ENCODE results near the gene OCA2. TPM values are rescaled to one million over a fixed set of nuclear protein-coding genes. Genes with fewer than 3 reads are reported as not detected.

OCA2 gene
- total RNA-seq, 4 donors from 2014 or later = 0.19 to 1.1 TPM; not detected in 2

DNA sequence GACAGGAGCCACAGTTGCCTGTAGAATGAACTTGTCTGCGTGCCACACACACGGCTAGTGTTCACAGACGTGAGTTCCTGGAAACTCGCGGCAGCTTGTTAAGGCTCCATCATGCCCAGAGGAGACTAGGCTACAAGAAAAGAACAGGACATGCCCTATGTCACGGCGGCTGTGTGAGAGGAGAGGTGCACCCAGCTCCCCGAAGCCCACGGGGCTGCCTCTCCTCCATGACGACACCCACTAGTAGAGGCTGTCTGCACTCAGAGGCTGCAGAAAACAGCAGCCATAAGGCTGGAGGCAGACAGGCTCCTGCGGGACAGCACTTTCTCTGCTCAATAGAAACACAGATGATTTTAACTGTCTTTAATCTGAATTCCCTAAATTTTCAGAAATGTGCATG is 19.0 kb upstream of the OCA2 start:
- no peak for DNase-seq (ENCODE audit: low spot score)
- TF ChIP-seq, protein P1, sequence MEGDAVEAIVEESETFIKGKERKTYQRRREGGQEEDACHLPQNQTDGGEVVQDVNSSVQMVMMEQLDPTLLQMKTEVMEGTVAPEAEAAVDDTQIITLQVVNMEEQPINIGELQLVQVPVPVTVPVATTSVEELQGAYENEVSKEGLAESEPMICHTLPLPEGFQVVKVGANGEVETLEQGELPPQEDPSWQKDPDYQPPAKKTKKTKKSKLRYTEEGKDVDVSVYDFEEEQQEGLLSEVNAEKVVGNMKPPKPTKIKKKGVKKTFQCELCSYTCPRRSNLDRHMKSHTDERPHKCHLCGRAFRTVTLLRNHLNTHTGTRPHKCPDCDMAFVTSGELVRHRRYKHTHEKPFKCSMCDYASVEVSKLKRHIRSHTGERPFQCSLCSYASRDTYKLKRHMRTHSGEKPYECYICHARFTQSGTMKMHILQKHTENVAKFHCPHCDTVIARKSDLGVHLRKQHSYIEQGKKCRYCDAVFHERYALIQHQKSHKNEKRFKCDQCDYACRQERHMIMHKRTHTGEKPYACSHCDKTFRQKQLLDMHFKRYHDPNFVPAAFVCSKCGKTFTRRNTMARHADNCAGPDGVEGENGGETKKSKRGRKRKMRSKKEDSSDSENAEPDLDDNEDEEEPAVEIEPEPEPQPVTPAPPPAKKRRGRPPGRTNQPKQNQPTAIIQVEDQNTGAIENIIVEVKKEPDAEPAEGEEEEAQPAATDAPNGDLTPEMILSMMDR (IDR thresholded peaks at IDR 0.05) = no peak
- ATAC-seq (ENCODE audit: low FRiP score) = no peak

DNA sequence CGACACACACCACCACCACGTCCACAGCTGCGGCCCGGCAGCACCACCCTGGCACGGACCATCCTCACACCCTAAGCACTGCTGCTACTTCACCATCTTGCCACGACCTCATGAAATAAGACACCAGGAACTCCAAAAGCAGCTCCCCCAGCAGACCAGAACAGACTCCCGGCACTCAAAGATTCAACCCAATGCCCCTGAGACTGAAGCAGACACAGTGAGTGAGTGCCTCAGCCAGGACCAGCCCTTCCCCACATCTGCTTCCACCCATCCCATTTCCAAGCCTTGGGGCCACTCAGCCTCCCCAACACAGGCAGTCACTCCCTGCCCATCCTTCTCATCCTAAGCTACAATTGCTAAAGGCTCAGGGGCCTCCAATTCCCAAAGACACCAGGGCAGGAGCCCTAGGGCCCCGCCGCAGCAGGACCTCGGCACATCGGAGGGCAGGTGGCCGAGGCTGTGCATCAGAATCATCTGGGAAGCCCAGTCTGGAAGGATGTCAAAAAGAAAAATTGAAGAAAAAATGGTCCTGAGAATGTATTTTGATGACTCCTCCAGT is 18.4 kb upstream of the OCA2 start:
- DNase-seq (ENCODE audit: low spot score) (no peak), ATAC-seq (ENCODE audit: low FRiP score) (no peak)
- TF ChIP-seq, protein P1 (IDR thresholded peaks at IDR 0.05) = no peak

DNA sequence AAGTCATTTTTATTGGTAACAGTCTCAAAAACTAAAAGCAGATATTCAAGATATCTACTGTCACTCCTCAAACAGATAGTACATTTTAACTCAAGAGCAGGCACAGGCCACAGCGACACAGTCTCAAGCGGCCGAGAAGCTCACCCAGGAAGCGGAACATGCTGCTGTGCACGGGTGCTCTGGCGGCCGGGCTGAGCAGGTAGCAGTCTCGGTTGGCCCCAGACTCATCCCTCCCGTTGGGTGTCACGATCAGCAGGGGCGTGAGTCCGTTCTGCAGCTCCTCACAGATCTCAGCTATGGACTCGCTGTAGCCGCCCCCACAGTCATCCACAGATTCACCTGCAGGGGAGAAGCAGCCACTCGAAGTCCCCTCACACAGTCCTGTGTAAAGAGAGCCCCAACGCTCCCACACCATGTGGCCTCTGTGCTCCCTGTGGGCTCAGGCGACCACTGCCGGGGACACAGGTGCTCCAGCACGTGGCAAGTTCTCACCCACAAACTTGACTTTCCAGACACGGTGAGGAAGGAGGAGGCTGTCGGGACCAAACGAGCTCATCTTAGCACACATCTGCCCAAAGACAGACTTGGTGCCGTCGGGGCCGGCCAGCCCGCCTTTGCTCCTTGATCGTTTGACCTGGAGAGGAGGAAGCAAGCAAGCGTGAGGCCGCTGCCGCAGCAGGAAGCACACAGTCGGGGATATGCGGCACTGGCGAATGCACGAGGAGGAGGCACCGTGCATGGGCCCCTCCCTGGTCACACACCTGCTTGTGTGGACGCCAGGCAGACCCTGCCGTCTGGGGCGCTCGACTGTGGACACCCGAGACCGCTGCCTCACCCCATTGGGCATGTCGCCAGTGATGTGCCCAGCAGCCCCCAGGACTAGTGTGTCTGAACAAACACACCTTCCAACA is 17.7 kb upstream of the OCA2 start:
- no peak for DNase-seq (ENCODE audit: low spot score)
- TF ChIP-seq, protein P1 (IDR thresholded peaks at IDR 0.05) = no peak
- ATAC-seq (ENCODE audit: low FRiP score) = no peak

- TF ChIP-seq, protein P1 (IDR thresholded peaks at IDR 0.05) = no peak
- no peak for DNase-seq (ENCODE audit: low spot score)
- no peak for ATAC-seq (ENCODE audit: low FRiP score)
These were observed 16.8 kb upstream of the OCA2 start for GRCh38 chr15:28115871-28116270.

- ATAC-seq (ENCODE audit: low FRiP score) (no peak), DNase-seq (ENCODE audit: low spot score) (no peak)
- TF ChIP-seq, protein P1 (IDR thresholded peaks at IDR 0.05) = no peak
These were observed 15.9 kb upstream of the OCA2 start for GRCh38 chr15:28114721-28115622.

DNA sequence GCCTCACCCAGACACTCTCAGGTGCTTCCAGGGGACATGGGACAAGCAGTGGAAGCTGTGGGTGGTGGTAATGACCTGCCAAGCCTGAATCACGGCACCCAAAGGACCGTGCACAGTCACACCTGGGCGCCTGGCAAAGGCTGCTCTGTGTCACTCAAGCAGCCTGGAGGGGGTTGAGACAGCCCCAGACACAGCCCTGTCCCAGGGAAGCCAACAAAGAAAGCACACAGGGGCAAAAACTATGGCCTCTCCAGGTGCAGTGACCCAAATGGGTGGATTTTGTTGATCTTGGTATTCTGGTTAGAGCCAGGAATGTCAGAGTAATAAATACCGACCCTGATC is 15.0 kb upstream of the OCA2 start:
- no peak for DNase-seq (ENCODE audit: low spot score)
- no peak for ATAC-seq (ENCODE audit: low FRiP score)
- TF ChIP-seq, protein P1 (IDR thresholded peaks at IDR 0.05) = no peak

Measured in omental fat pad (tissue), 4 donors.